GM20000 (cell line): ENCODE data around the gene TMEM86B.

ENCODE experiments used
- DNase-seq: peaks from one replicate; pipeline ENCODE4 v3.0.0; 2012; ENCODE audit warnings: low spot score
- TF ChIP-seq, protein P1 (sequence below): IDR thresholded peaks from 2 replicates; pipeline ENCODE4 v1.5.1; 2012; ENCODE audit warnings: mild to moderate bottlenecking, control low read depth; ENCODE audit errors: extremely low read depth, missing control alignments

The TMEM86B gene

DNA sequence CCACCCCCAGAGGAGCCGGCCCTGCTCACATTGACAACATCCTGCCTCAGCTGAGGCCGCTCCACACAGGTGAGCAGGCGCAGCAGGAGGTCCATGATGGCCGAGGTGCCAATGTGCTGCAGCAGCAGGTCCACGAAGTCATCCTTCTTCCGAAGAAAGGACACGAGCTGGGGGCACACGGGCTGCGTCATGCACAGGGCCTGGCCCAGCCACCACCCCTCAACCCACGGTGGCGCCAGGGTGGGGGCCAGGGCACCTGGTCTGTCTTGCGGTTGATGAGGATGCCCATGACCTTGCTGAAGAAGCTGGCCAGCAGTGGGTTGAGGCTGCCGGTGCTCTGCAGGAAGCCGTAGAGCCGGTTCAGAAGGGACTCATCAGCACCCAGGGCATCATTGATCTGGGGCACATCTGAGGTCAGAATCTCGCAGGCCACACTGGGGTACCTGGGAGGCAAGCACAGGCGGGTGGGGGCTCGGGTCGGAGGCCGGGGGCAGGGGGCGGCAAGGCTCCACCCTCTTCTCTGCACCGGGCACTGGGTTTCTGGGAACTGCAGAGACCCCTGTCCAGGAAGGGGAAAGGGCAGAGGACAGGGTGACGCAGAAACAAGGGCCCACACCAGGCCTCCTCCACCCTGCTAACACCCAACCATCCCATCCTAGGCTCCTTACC, 16.8 kb upstream of the TMEM86B start:
- no peak for DNase-seq
- TF ChIP-seq, protein P1, sequence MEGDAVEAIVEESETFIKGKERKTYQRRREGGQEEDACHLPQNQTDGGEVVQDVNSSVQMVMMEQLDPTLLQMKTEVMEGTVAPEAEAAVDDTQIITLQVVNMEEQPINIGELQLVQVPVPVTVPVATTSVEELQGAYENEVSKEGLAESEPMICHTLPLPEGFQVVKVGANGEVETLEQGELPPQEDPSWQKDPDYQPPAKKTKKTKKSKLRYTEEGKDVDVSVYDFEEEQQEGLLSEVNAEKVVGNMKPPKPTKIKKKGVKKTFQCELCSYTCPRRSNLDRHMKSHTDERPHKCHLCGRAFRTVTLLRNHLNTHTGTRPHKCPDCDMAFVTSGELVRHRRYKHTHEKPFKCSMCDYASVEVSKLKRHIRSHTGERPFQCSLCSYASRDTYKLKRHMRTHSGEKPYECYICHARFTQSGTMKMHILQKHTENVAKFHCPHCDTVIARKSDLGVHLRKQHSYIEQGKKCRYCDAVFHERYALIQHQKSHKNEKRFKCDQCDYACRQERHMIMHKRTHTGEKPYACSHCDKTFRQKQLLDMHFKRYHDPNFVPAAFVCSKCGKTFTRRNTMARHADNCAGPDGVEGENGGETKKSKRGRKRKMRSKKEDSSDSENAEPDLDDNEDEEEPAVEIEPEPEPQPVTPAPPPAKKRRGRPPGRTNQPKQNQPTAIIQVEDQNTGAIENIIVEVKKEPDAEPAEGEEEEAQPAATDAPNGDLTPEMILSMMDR = no peak

DNA sequence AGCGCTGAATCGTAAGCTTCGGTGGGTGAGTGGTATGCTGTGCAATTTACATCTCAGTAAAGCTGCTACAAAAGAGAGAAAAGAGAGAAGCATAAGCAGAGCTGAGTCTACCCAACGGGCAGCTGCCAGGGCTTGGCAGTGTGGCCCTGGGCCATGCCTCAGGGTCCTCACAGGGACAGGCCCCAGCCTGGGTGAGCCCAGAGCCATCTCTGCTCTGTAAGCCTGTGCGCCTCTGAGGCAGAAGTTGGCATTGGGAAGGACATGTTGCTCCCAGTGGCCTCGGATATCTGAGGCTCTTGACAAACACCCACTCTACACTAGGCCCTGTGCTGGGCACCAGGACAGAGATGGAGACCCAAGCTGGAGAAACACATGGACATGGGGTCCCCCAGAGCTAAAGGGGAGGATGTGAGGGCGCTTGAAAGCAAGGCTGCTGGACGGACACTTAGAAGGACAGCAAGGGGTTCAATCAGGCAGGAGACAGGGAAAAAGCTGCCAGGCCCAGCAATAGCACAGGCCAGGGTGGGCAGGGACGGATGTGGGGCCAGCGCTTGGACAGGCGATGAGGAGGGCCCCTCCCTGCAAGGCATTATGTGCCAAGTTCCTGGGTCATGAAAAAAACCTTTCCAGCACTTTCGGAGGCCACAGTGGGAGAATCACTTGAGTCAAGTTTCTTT, 15.6 kb upstream of the TMEM86B start:
- TF ChIP-seq, protein P1 = no peak
- no peak for DNase-seq

GRCh38 chr19:55242517-55242916, 14.0 kb upstream of the TMEM86B start:
- TF ChIP-seq, protein P1 = no peak
- no peak for DNase-seq

GRCh38 chr19:55241935-55242464, 13.4 kb upstream of the TMEM86B start:
- DNase-seq = no peak

DNA sequence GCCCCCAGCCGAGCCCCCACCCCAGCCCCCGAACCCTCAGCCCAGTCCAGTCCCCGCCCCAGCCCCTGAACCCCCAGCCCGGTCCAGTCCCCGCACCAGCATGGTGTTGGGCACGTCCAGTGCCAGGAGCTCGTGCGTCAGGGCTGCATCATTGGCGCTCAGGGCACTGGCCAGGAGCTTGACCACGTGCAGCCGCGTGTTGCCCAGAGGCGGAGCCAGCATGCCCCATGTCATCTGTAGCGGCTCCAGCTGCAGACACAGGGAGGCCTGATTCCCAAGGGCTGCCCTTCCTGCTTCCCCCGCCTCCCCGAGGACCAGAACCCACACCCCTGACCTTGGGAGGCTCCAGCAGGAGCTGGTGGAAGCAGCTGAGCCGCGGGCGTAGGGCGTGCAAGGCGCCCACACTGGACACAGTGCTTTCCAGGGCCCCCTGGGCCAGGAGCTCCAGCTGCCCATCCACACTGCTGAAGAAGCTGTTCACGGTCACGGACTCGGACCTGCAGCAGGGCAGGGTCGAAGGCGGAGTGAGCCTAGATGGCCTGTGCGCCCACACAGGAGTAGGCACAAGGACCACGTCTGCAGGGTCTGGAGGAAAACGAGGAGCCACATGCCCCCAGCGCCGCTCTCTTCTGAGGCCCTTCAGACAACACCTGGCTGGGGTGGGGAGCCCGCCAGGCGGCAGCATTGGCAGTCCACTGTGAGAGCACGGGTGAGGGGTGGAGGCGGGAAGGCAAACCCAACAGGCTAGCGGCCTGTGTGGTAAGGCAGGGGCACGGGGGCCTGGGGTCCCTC, 12.8 kb upstream of the TMEM86B start:
- TF ChIP-seq, protein P1 = no peak
- no peak for DNase-seq

More at GRCh38 chr19:55241935-55242464, 13.4 kb upstream of the TMEM86B start:
- TF ChIP-seq, protein P1 = no peak

DNA sequence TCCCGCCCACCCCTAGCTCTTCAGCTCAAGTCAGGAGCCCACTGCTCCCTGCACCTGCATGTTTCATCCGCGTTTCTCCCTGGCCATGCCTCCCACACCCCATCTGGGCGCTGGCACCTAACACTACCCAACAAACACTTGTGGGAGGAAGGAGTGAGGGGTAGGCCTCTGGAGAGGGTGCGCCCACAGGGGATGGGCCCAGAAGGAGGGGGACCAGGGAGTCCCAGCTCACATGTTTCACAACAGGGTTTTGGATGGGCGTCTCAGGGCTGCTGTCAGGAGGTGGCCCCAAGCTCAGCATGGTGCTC, 12.1 kb upstream of the TMEM86B start:
- TF ChIP-seq, protein P1 = no peak
- no peak for DNase-seq

- TF ChIP-seq, protein P1 = no peak
- no peak for DNase-seq
These were observed 10.4 kb upstream of the TMEM86B start for GRCh38 chr19:55239004-55239403.
